OCI-LY7 (cell line): Measurements from ENCODE around the gene NOTO. TPM values are rescaled to one million over a fixed set of nuclear protein-coding genes. Genes with fewer than 3 reads are reported as not detected.

ENCODE experiments used
- BruUV-seq: library from RNA; stranded (reverse); fragments of 400-500 nt; replicated peaks from 2 replicates; lab custom pipeline; 2021; lab: Mats Ljungman, UMichigan
- CTCF ChIA-PET: fragments of 300-600 bp; sonication (Branson Sonifier 250); formaldehyde crosslinking; loops from one replicate; lab custom pipeline; 2022; ENCODE audit warnings: antibody characterized with exemption; ENCODE audit not compliant: unreplicated experiment; lab: Charles Lee
- POLR2A ChIA-PET: fragments of 300-600 bp; sonication (Branson Sonifier 250); formaldehyde crosslinking; loops from one replicate; lab custom pipeline; 2022; ENCODE audit warnings: antibody characterized with exemption; lab: Charles Lee
- DNase-seq: peaks from one replicate; pipeline ENCODE4 v3.0.0-alpha.2; 2015; ENCODE audit warnings: low spot score
- H2AFZ ChIP-seq: fragments of 200-600 bp; sonication (generic), shearing (Covaris generic); 2 replicates; pipeline ENCODE4 v1.6.1; 2014; ENCODE audit warnings: mild to moderate bottlenecking, antibody characterized with exemption, low read length, moderate library complexity
- H3K27ac ChIP-seq: fragments of 200-600 bp; sonication (generic); 2 replicates; pipeline ENCODE4 v1.5.1; 2014; ENCODE audit warnings: mixed run types, low read depth, mild to moderate bottlenecking, moderate library complexity, low read length, inconsistent platforms; ENCODE audit not compliant: poor library complexity, severe bottlenecking
- H3K36me3 ChIP-seq: fragments of 200-600 bp; sonication (generic); 2 replicates; pipeline ENCODE4 v1.6.1; 2014; ENCODE audit warnings: mild to moderate bottlenecking, antibody characterized with exemption, low read length, moderate library complexity, mixed read lengths; ENCODE audit not compliant: insufficient read depth
- H3K4me1 ChIP-seq: fragments of 200-600 bp; sonication (generic); 2 replicates; pipeline ENCODE4 v1.5.1; 2014; ENCODE audit warnings: mild to moderate bottlenecking, low read length; ENCODE audit not compliant: insufficient read depth, poor library complexity, severe bottlenecking
- H3K4me2 ChIP-seq: fragments of 200-600 bp; sonication (generic); 2 replicates; pipeline ENCODE4 v1.6.1; 2014; ENCODE audit warnings: mild to moderate bottlenecking, low read length
- H3K4me3 ChIP-seq: fragments of 200-600 bp; sonication (generic); 2 replicates; pipeline ENCODE4 v1.5.1; 2014; ENCODE audit warnings: mild to moderate bottlenecking, low read depth, low read length; ENCODE audit not compliant: poor library complexity, severe bottlenecking
- H3K79me2 ChIP-seq: fragments of 200-600 bp; sonication (generic); 2 replicates; pipeline ENCODE4 v1.6.1; 2016; ENCODE audit warnings: low read depth, mild to moderate bottlenecking, low read length, moderate library complexity, mixed read lengths; ENCODE audit not compliant: insufficient read depth
- H3K9me2 ChIP-seq: fragments of 200-600 bp; sonication (generic); 2 replicates; pipeline ENCODE4 v1.6.1; 2016; ENCODE audit warnings: mild to moderate bottlenecking, low read length, mixed read lengths; ENCODE audit not compliant: insufficient read depth
- H3K9me3 ChIP-seq: fragments of 200-600 bp; sonication (generic); 2 replicates; pipeline ENCODE4 v1.6.1; 2014; ENCODE audit warnings: mild to moderate bottlenecking, mixed run types, low read length, mixed read lengths
- H4K20me1 ChIP-seq: fragments of 200-600 bp; sonication (generic); 2 replicates; pipeline ENCODE4 v1.6.1; 2014; ENCODE audit warnings: mild to moderate bottlenecking, antibody characterized with exemption, low read length, moderate library complexity, mixed read lengths; ENCODE audit not compliant: insufficient read depth
- CTCF ChIP-seq: fragments of 200-600 bp; sonication (generic); conservative IDR thresholded peaks from 2 replicates; pipeline ENCODE4 v1.5.1; 2014; ENCODE audit warnings: mild to moderate bottlenecking, antibody characterized with exemption, low read length, moderate library complexity, mixed read lengths
- EZH2phosphoT487 ChIP-seq: fragments of 200-600 bp; sonication (generic); IDR thresholded peaks from 2 replicates; pipeline ENCODE4 v1.6.1; 2018; ENCODE audit warnings: low read depth, borderline replicate concordance, mild to moderate bottlenecking, mixed run types, antibody characterized with exemption, low read length, moderate library complexity, mixed read lengths
- intact Hi-C: fragments of 100-400 bp; cut with micrococcal nuclease; formaldehyde crosslinking; loops from one replicate; pipeline ENCODE4 v1.10.0; 2022; ENCODE audit not compliant: unreplicated experiment
- total RNA-seq, 2 experiments: library from RNA; depleted of rRNA in 1 of 2; stranded (reverse); fragments of >200 nt in 1 of 2; shearing (Covaris generic) in 1 of 2; gene quantifications; 2 replicates each; pipeline ENCODE4 v1.2.3, GENCODE V29; 2014 to 2022

NOTO gene
- total RNA-seq, 2 experiments from 2014 or later, result not detected

GRCh38 chr2:73255907-73256617 is 53.7 kb downstream of the NOTO start:
- CTCF ChIA-PET, result no interaction called here
- H3K36me3 ChIP-seq, result peaks cover 87% of the 10 kb centered on the region
- intact Hi-C loops, result no loop called here
- H3K4me3 ChIP-seq, result no peak overlapping the region
- no peaks in the 10 kb centered on the region for H3K9me3 ChIP-seq
- no peaks in the 10 kb centered on the region for H3K9me2 ChIP-seq
- H4K20me1 ChIP-seq, result no peaks in the 10 kb centered on the region; the same call in 1 of the 2 replicates
- H3K79me2 ChIP-seq, result no peaks in the 10 kb centered on the region
- H3K4me1 ChIP-seq, result no peaks in the 10 kb centered on the region
- no peak overlapping the region for H2AFZ ChIP-seq
- H3K4me2 ChIP-seq, result no peak overlapping the region
- TF ChIP-seq EZH2phosphoT487 (no peak), CTCF (no peak)
- DNase-seq, result no peak
- no peak overlapping the region for H3K27ac ChIP-seq
- TSS peak; percentile 34 for BruUV-seq
- POLR2A ChIA-PET, result interaction anchor here (0.6 to 1.1 kb wide), 2 partner anchors 24 to 43 kb away, joined by 3 to 4 read pairs; partner anchors contain the start of gene PRADC1

- Histone ChIP-seq H3K4me2 (no peak overlapping the region), H3K9me2 (no peaks in the 10 kb centered on the region), H3K36me3 (peaks cover 88% of the 10 kb centered on the region), H3K4me1 (no peaks in the 10 kb centered on the region), H3K9me3 (no peaks in the 10 kb centered on the region), H3K79me2 (no peaks in the 10 kb centered on the region), H2AFZ (no peak overlapping the region), H3K27ac (no peak overlapping the region), H3K4me3 (no peak overlapping the region), H4K20me1 (no peaks in the 10 kb centered on the region)
- no TSS peak for BruUV-seq
- TF ChIP-seq CTCF (no peak), EZH2phosphoT487 (no peak)
- intact Hi-C loops, result no loop called here
- CTCF ChIA-PET, result no interaction called here
- POLR2A ChIA-PET, result interaction anchor here (0.6 to 1.1 kb wide), 2 partner anchors 24 to 43 kb away, joined by 3 to 4 read pairs; partner anchors contain the start of gene PRADC1
- no peak for DNase-seq
Measured at GRCh38 chr2:73256618-73256922, 54.2 kb downstream of the NOTO start.

- H3K4me1 ChIP-seq, result no peaks in the 10 kb centered on the region
- intact Hi-C loops, result no loop called here
- no peak overlapping the region for H3K4me3 ChIP-seq
- no TSS peak for BruUV-seq
- no peaks in the 10 kb centered on the region for H3K9me2 ChIP-seq
- no peak for DNase-seq
- H2AFZ ChIP-seq, result no peak overlapping the region
- H3K9me3 ChIP-seq, result no peaks in the 10 kb centered on the region
- H3K79me2 ChIP-seq, result no peaks in the 10 kb centered on the region
- POLR2A ChIA-PET, result no interaction called here
- no peak overlapping the region for H3K4me2 ChIP-seq
- H3K27ac ChIP-seq, result no peak overlapping the region
- TF ChIP-seq EZH2phosphoT487 (no peak), CTCF (no peak)
- H4K20me1 ChIP-seq, result no peaks in the 10 kb centered on the region
- CTCF ChIA-PET, result no interaction called here
- H3K36me3 ChIP-seq, result peaks cover 85% of the 10 kb centered on the region
Measured at GRCh38 chr2:73257021-73257420, 54.6 kb downstream of the NOTO start.
